ENCODE results near the gene GPR146.

GRCh38 chr7:1078985-1079384 lies 34.6 kb downstream of the GPR146 start:
- TF ChIP-seq CTCF (IDR thresholded peaks at IDR 0.05) (no peak), POLR2AphosphoS5 (IDR thresholded peaks at IDR 0.05) (no peak)
